Lower leg skin (tissue), 3 donors: ENCODE results near the gene DRD2.

ENCODE experiments used
- POLR2A ChIP-seq, 2 donors: fragments of 450-650 bp; IDR thresholded peaks; one replicate each; pipeline ENCODE4 v1.6.1; 2016 to 2017; ENCODE audit warnings: antibody characterized with exemption in 2 of 2, mild to moderate bottlenecking in 1 of 2, moderate library complexity in 1 of 2
- TF ChIP-seq, protein P1 (sequence below), 3 donors: fragments of 450-650 bp; IDR thresholded peaks; one replicate each; pipeline ENCODE4 v1.5.1; 2016; ENCODE audit warnings: antibody characterized with exemption in 3 of 3, mild to moderate bottlenecking in 3 of 3, moderate library complexity in 2 of 3

- TF ChIP-seq, protein P1, sequence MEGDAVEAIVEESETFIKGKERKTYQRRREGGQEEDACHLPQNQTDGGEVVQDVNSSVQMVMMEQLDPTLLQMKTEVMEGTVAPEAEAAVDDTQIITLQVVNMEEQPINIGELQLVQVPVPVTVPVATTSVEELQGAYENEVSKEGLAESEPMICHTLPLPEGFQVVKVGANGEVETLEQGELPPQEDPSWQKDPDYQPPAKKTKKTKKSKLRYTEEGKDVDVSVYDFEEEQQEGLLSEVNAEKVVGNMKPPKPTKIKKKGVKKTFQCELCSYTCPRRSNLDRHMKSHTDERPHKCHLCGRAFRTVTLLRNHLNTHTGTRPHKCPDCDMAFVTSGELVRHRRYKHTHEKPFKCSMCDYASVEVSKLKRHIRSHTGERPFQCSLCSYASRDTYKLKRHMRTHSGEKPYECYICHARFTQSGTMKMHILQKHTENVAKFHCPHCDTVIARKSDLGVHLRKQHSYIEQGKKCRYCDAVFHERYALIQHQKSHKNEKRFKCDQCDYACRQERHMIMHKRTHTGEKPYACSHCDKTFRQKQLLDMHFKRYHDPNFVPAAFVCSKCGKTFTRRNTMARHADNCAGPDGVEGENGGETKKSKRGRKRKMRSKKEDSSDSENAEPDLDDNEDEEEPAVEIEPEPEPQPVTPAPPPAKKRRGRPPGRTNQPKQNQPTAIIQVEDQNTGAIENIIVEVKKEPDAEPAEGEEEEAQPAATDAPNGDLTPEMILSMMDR (IDR thresholded peaks at IDR 0.05), result no peak
- TF ChIP-seq POLR2A (IDR thresholded peaks at IDR 0.05), result no peak
Measured at GRCh38 chr11:113454455-113454854, 20.7 kb downstream of the DRD2 start.
